HAP-1 (cell line): ENCODE results near the gene ZNF23.
"Not testable (repeated sequence)": the region's sequence is repeated elsewhere in the genome, so short reads cannot be mapped to it uniquely, and the experiment has no call there.

Experiments used
- DNase-seq, 2 experiments: peaks; one replicate each; pipeline ENCODE4 v3.0.0-alpha.2; 2016 to 2020; ENCODE audit warnings: low spot score in 2 of 2
- H3K27me3 ChIP-seq: fragments of 250-450 bp; sonication (Bioruptor Pico); 2 replicates; pipeline ENCODE4 v1.5.1; 2020; ENCODE audit warnings: low read depth, mild to moderate bottlenecking, moderate library complexity
- H3K36me3 ChIP-seq: fragments of 250-450 bp; sonication (Bioruptor Pico); replicated peaks from 2 replicates; pipeline ENCODE4 v1.5.1; 2020; ENCODE audit warnings: mild to moderate bottlenecking
- H3K4me1 ChIP-seq: fragments of 250-450 bp; sonication (Bioruptor Pico); 2 replicates; pipeline ENCODE4 v1.5.1; 2020; ENCODE audit warnings: mild to moderate bottlenecking
- H3K4me3 ChIP-seq: fragments of 250-450 bp; sonication (Bioruptor Pico); 2 replicates; pipeline ENCODE4 v1.5.1; 2020; ENCODE audit warnings: mild to moderate bottlenecking, moderate library complexity
- H3K9me3 ChIP-seq: fragments of 250-450 bp; sonication (Bioruptor Pico); 2 replicates; pipeline ENCODE4 v1.5.1; 2020; ENCODE audit warnings: mild to moderate bottlenecking, moderate library complexity
- in situ Hi-C: fragments of 300-500 bp; cut with MboI; formaldehyde crosslinking; loops from 3 replicates; pipeline ENCODE4 v1.14.3; 2020; ENCODE audit warnings: low sequenced_read_pairs, inconsistent platforms, mixed read lengths

Gene ZNF23

GRCh38 chr16:71461686-71462648, at the start of gene ZNF23:
ZNF23 (minus strand) TSS chr16:71462247; CDS start chr16:71456796, 5,451 bp downstream.
- Histone ChIP-seq H3K27me3 (no peaks in the 10 kb centered on the region), H3K4me1 (peaks cover 7% of the 10 kb centered on the region), H3K36me3 (no peaks in the 10 kb centered on the region; the same call in 1 of the 2 replicates), H3K4me3 (peak within 1 kb of the TSS; percentile 98), H3K9me3 (no peaks in the 10 kb centered on the region)
- DNase-seq = peak; percentile 49 to 85
- in situ Hi-C loops = no loop called here

DNA sequence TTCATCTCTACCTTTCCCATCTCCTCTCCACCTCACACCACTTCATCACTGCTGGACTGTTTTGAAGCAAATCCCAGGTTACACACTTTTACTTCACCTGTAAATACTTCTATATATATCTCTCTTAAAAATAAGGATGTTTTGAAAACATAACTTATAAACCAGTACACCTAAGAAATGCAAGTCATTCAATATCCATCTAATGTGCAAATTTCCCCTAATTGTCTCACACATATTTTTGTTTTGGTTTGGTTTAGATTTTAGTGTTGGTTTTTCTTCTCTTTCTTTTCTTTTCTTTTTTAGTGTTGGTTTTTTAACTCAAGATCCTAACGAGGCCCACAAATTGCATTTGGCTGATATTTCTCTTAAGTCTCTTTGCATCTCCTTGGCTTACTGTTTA, 45.0 kb upstream of the ZNF23 start:
- Histone ChIP-seq H3K9me3 (no peaks in the 10 kb centered on the region), H3K4me1 (no peaks in the 10 kb centered on the region), H3K27me3 (peaks cover 8% of the 10 kb centered on the region), H3K36me3 (no peaks in the 10 kb centered on the region), H3K4me3 (no peak overlapping the region)
- in situ Hi-C loops = no loop called here
- no peak for DNase-seq

DNA sequence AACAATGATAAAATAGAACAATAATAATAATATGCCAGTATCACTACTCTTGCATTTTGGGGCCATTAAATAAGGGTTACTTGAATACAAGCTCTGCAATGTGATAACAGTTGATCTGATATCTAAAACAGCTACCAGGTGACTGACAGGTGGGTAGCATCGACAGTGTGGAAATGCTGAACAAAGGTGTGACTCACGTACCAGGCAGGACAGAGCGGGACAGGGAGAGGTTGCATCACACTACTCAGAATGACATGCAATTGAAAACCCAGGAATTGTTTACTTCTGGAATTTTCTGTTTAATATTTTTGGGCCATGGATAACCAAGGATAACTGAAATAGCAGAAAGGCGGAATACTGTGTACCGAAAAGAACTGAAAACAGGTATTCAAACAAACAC, 42.9 kb upstream of the ZNF23 start:
- no peaks in the 10 kb centered on the region for H3K4me1 ChIP-seq
- no peak overlapping the region for H3K4me3 ChIP-seq
- in situ Hi-C loops = no loop called here
- no peaks in the 10 kb centered on the region for H3K9me3 ChIP-seq
- DNase-seq = no peak
- peaks cover 8% of the 10 kb centered on the region for H3K27me3 ChIP-seq
- no peaks in the 10 kb centered on the region for H3K36me3 ChIP-seq

DNA sequence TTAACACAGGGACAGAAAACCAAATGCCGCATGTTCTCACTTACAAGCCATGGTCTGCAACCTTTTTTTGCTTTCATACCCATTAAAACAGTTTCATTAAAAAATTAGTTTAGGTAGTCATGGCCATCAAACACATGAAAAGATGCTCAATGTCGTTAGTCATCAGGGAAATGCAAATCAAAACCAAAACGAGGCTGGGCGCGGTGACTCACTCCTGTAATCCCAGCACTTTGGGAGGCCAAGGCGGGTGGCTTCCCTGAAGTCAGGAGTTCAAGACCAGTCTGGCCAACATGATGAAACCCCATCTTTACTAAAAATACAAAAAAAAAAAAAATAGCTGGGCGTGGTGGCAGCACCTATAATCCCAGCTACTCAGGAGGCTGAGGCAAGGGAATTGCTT, 42.0 kb upstream of the ZNF23 start:
- in situ Hi-C loops, H3K4me3 ChIP-seq, H3K27me3 ChIP-seq, H3K36me3 ChIP-seq, H3K9me3 ChIP-seq, DNase-seq, H3K4me1 ChIP-seq: not testable (repeated sequence)

- H3K4me1 ChIP-seq = no peaks in the 10 kb centered on the region
- H3K27me3 ChIP-seq = no peaks in the 10 kb centered on the region
- no peaks in the 10 kb centered on the region for H3K36me3 ChIP-seq
- no peaks in the 10 kb centered on the region for H3K9me3 ChIP-seq
- H3K4me3 ChIP-seq = no peak overlapping the region
- DNase-seq = no peak
- in situ Hi-C loops = no loop called here
These were observed 39.5 kb upstream of the ZNF23 start for GRCh38 chr16:71501547-71501946.

GRCh38 chr16:71500964-71501363, 38.9 kb upstream of the ZNF23 start:
- Histone ChIP-seq H3K9me3 (no peaks in the 10 kb centered on the region), H3K4me3 (no peak overlapping the region), H3K4me1 (no peaks in the 10 kb centered on the region), H3K27me3 (no peaks in the 10 kb centered on the region), H3K36me3 (no peaks in the 10 kb centered on the region)
- DNase-seq = no peak
- in situ Hi-C loops = no loop called here

- Histone ChIP-seq H3K36me3 (no peaks in the 10 kb centered on the region), H3K4me1 (no peaks in the 10 kb centered on the region), H3K27me3 (no peaks in the 10 kb centered on the region), H3K9me3 (no peaks in the 10 kb centered on the region), H3K4me3 (no peak overlapping the region)
- DNase-seq = peak; percentile 46 to 55
- in situ Hi-C loops = loop anchor here (5.0 kb wide), 1 partner anchor 88 kb away; no protein-coding TSS in a partner anchor
These were observed 37.8 kb upstream of the ZNF23 start for GRCh38 chr16:71499775-71500364.

DNA sequence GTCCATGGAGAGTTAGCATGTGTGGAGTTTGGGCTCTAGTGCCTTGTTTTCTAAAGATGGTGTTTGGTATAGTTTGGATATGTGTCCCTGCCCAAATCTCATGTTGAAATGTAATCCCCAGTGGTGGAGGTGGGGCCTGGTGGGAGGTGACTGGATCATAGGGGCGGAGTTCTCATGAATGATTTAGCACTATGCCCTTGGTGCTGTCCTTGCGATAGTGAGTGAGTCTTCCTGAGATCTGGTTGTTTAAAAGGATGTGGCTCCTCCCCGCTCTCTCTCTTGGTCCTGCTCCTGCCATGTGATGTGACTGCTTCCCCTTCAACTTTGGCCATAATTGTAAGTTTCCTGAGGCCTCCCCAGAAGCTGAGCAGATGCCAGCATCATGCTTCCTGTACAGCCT, 36.0 kb upstream of the ZNF23 start:
- Histone ChIP-seq H3K9me3 (no peaks in the 10 kb centered on the region), H3K27me3 (no peaks in the 10 kb centered on the region), H3K36me3 (no peaks in the 10 kb centered on the region), H3K4me3 (no peak overlapping the region), H3K4me1 (no peaks in the 10 kb centered on the region)
- in situ Hi-C loops = loop anchor here (5.0 kb wide), 1 partner anchor 86 kb away; no protein-coding TSS in a partner anchor
- no peak for DNase-seq

DNA sequence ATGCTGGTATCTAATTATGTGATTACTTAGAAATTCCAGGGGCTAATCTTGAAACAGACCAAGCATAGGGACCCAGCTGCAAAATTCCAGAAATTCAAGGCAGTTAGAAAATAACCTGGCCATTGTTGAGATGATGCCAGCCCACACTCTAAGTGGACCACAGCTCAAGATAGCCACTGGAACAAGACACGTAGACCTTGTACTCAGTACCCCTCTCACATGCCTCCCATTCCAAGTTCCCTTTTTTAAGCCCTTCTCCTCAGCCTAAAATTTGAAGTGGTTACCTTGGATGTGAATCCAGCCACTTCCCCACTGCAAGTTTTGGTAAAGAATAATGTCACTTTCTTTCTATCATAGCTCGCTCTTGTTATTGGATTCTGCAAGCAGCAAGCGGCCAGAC, 31.2 kb upstream of the ZNF23 start:
- Histone ChIP-seq H3K4me1 (no peaks in the 10 kb centered on the region), H3K9me3 (no peaks in the 10 kb centered on the region), H3K27me3 (peaks cover 3% of the 10 kb centered on the region; the same call in 1 of the 2 replicates), H3K4me3 (no peak overlapping the region), H3K36me3 (no peaks in the 10 kb centered on the region)
- in situ Hi-C loops = no loop called here
- no peak for DNase-seq

DNA sequence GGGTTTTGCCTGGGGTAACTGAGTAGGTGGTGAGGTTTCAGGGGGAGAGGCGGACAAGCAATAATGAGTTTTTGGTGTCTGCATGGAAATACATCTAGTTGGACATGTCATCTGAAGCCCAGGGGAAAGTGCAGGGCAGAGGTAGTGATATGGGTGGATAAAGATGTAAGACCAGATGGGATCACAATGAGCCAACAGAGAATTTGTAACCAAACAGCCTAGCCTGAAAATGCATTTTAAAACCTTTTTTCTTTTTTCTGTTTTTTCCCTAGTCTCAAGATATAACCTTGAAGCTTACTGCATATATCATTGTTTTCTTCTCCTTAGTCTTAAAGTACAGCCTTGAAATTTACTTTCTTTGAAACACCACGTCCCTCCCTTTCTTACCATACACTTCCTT, 30.7 kb upstream of the ZNF23 start:
- in situ Hi-C loops = no loop called here
- no peaks in the 10 kb centered on the region for H3K9me3 ChIP-seq

GRCh38 chr16:71491054-71491453, 29.0 kb upstream of the ZNF23 start:
- Histone ChIP-seq H3K9me3 (no peaks in the 10 kb centered on the region), H3K36me3 (no peaks in the 10 kb centered on the region), H3K4me3 (no peak overlapping the region), H3K27me3 (peaks cover 3% of the 10 kb centered on the region; the same call in 1 of the 2 replicates), H3K4me1 (no peaks in the 10 kb centered on the region)
- DNase-seq = no peak
- in situ Hi-C loops = no loop called here

More for the DNA sequence above, 30.7 kb upstream of the ZNF23 start:
- DNase-seq = no peak
- Histone ChIP-seq H3K36me3 (no peaks in the 10 kb centered on the region), H3K4me3 (no peak overlapping the region), H3K27me3 (peaks cover 3% of the 10 kb centered on the region; the same call in 1 of the 2 replicates), H3K4me1 (no peaks in the 10 kb centered on the region)

- H3K4me1 ChIP-seq = no peaks in the 10 kb centered on the region
- DNase-seq = no peak
- no peaks in the 10 kb centered on the region for H3K36me3 ChIP-seq
- H3K4me3 ChIP-seq = no peak overlapping the region
- H3K9me3 ChIP-seq = no peaks in the 10 kb centered on the region
- peaks cover 3% of the 10 kb centered on the region; the same call in 1 of the 2 replicates for H3K27me3 ChIP-seq
- in situ Hi-C loops = no loop called here
These were observed 28.3 kb upstream of the ZNF23 start for GRCh38 chr16:71490361-71490760.

DNA sequence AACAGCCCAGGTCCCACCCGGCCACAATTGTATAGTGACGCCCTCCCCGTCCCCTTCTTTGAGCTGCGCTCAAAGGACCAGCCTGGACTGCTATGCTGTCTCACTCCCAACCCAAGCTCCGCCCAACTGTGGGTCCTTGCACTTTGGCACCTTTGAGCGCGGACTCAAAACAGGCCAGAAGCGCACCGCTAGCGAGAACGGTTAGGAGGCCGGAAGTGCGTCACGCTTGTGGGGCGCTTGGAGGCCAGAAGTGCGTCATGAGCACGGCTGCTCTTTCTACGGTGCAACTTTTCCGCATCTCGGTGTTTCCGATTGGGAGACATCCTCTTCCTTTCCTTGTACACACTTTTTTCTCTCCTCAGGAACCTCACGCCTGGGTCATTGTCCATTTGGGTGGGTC, 27.1 kb upstream of the ZNF23 start, which contains the start of gene ZNF19:
TSS of gene ZNF19 (minus strand) at position 203 of the 400 bp plus-strand sequence. CDS start 7,210 bp downstream, outside the sequence.
- no peak within 1 kb of the TSS for H3K4me3 ChIP-seq
- no peaks in the 10 kb centered on the region for H3K9me3 ChIP-seq
- in situ Hi-C loops = no loop called here
- H3K27me3 ChIP-seq = peaks cover 3% of the 10 kb centered on the region; the same call in 1 of the 2 replicates
- no peak for DNase-seq
- no peaks in the 10 kb centered on the region for H3K36me3 ChIP-seq
- H3K4me1 ChIP-seq = no peaks in the 10 kb centered on the region; the same call in 1 of the 2 replicates
